ENCODE data around the gene COMT.
"Not testable (repeated sequence)": the region's sequence is repeated elsewhere in the genome, so short reads cannot be mapped to it uniquely, and the experiment has no call there.

COMT gene

GRCh38 chr22:19903031-19903430, 38.5 kb upstream of the COMT start:
- DNase-seq (ENCODE audit: low read depth): no peak

GRCh38 chr22:19903513-19903912, 38.1 kb upstream of the COMT start:
- DNase-seq (ENCODE audit: low read depth): no peak
- no peak for TF ChIP-seq CTCF (IDR thresholded peaks at IDR 0.05; ENCODE audit: low read depth, low read length, missing control alignments)
- no peak overlapping the region for H3K4me3 ChIP-seq (ENCODE audit: low read depth, low read length)

More at GRCh38 chr22:19903031-19903430, 38.5 kb upstream of the COMT start:
- H3K4me3 ChIP-seq (ENCODE audit: low read depth, low read length): no peak overlapping the region
- no peak for TF ChIP-seq CTCF (IDR thresholded peaks at IDR 0.05; ENCODE audit: low read depth, low read length, missing control alignments)

GRCh38 chr22:19904174-19904856, 37.3 kb upstream of the COMT start:
- no peak overlapping the region for H3K4me3 ChIP-seq (ENCODE audit: low read depth, low read length)
- DNase-seq (ENCODE audit: low read depth): no peak
- no peak for TF ChIP-seq CTCF (IDR thresholded peaks at IDR 0.05; ENCODE audit: low read depth, low read length, missing control alignments)

- H3K4me3 ChIP-seq (ENCODE audit: low read depth, low read length): no peak overlapping the region
- no peak for DNase-seq (ENCODE audit: low read depth)
- TF ChIP-seq CTCF (IDR thresholded peaks at IDR 0.05; ENCODE audit: low read depth, low read length, missing control alignments): no peak
Observed at GRCh38 chr22:19904935-19905334, 36.6 kb upstream of the COMT start.

GRCh38 chr22:19905347-19906276, 36.0 kb upstream of the COMT start:
- no peak overlapping the region for H3K4me3 ChIP-seq (ENCODE audit: low read depth, low read length)
- DNase-seq (ENCODE audit: low read depth): no peak
- no peak for TF ChIP-seq CTCF (IDR thresholded peaks at IDR 0.05; ENCODE audit: low read depth, low read length, missing control alignments)

- not testable (repeated sequence) for H3K4me3 ChIP-seq (ENCODE audit: low read depth, low read length); DNase-seq (ENCODE audit: low read depth)
Observed at GRCh38 chr22:19906864-19907263, 34.7 kb upstream of the COMT start.

- not testable (repeated sequence) for DNase-seq (ENCODE audit: low read depth); H3K4me3 ChIP-seq (ENCODE audit: low read depth, low read length)
Observed at GRCh38 chr22:19907902-19908301, 33.7 kb upstream of the COMT start.
